Smooth muscle cell (in vitro differentiated cells): Measurements from ENCODE around the gene DOCK4. TPM values are rescaled to one million over a fixed set of nuclear protein-coding genes. Genes with fewer than 3 reads are reported as not detected.

ENCODE experiments used
- DNase-seq: peaks from one replicate; lab custom pipeline; 2025; ENCODE audit not compliant: unreplicated experiment; lab: John Stamatoyannopoulos, UW
- H2AFZ ChIP-seq: fragments of 200-600 bp; sonication (generic); 2 replicates; pipeline ENCODE4 v1.6.0; 2016; ENCODE audit warnings: antibody characterized with exemption, low read depth, mild to moderate bottlenecking
- H3F3A ChIP-seq: fragments of 200-600 bp; sonication (generic); 2 replicates; pipeline ENCODE4 v1.6.0; 2017; ENCODE audit warnings: antibody characterized with exemption, low read depth
- H3K27ac ChIP-seq: fragments of 200-600 bp; sonication (generic); 2 replicates; pipeline ENCODE4 v1.5.1; 2016; ENCODE audit warnings: low read depth, mild to moderate bottlenecking
- H3K27me3 ChIP-seq: fragments of 200-600 bp; sonication (generic); 2 replicates; pipeline ENCODE4 v1.6.1; 2016; ENCODE audit warnings: low read depth, mild to moderate bottlenecking
- H3K36me3 ChIP-seq: fragments of 200-600 bp; sonication (generic); 2 replicates; pipeline ENCODE4 v1.5.1; 2016; ENCODE audit warnings: low read depth
- H3K4me1 ChIP-seq: fragments of 200-600 bp; sonication (generic); 2 replicates; pipeline ENCODE4 v1.5.1; 2016; ENCODE audit warnings: low read depth
- H3K4me2 ChIP-seq: fragments of 200-600 bp; sonication (generic); 2 replicates; pipeline ENCODE4 v1.6.0; 2016; ENCODE audit warnings: mild to moderate bottlenecking
- H3K4me3 ChIP-seq: fragments of 200-600 bp; sonication (generic); 2 replicates; pipeline ENCODE4 v1.5.1; 2016; ENCODE audit warnings: mild to moderate bottlenecking
- H3K79me2 ChIP-seq: fragments of 200-600 bp; sonication (generic); 2 replicates; pipeline ENCODE4 v1.6.0; 2016; ENCODE audit warnings: low read depth, mild to moderate bottlenecking
- H3K9ac ChIP-seq: fragments of 200-600 bp; sonication (generic); 2 replicates; pipeline ENCODE4 v1.6.0; 2016; ENCODE audit warnings: low read depth
- H3K9me3 ChIP-seq: fragments of 200-600 bp; sonication (generic); replicated peaks from 2 replicates; pipeline ENCODE4 v1.5.1; 2016; ENCODE audit warnings: low read depth
- H4K20me1 ChIP-seq: fragments of 200-600 bp; sonication (generic); 2 replicates; pipeline ENCODE4 v1.6.0; 2016; ENCODE audit warnings: low read depth
- CTCF ChIP-seq: fragments of 200-600 bp; sonication (generic); IDR thresholded peaks from 2 replicates; pipeline ENCODE4 v1.5.1; 2017; ENCODE audit warnings: borderline replicate concordance, mild to moderate bottlenecking, antibody characterized with exemption; ENCODE audit not compliant: insufficient read depth, poor library complexity, severe bottlenecking
- WGBS: methylation state at CpG from one replicate; pipeline ENCODE4 v1.1.7; 2016; ENCODE audit warnings: low lambda C conversion rate; 5-methylcytosine and 5-hydroxymethylcytosine counted together
- polyA plus RNA-seq: library from polyadenylated mRNA; unstranded; fragments of >200 nt; fragmentation: Nextera tagmentation; extraction: Ambion mirVana; gene quantifications from 2 replicates; pipeline ENCODE4 v1.2.1, GENCODE V29; 2016
- total RNA-seq: library from RNA; depleted of rRNA; stranded (reverse); fragments of >200 nt; gene quantifications from 2 replicates; pipeline ENCODE4 v1.2.3, GENCODE V29; 2014

DOCK4 gene
- total and polyA plus RNA-seq, 2 experiments from 2014 or later = 7.4 to 20.5 TPM

- no peaks in the 10 kb centered on the region for H3K27me3 ChIP-seq
- TF ChIP-seq CTCF = no peak
- no peaks in the 10 kb centered on the region for H3K4me1 ChIP-seq
- no peaks in the 10 kb centered on the region for H3K9me3 ChIP-seq
- H2AFZ ChIP-seq = no peak overlapping the region
- no peaks in the 10 kb centered on the region for H4K20me1 ChIP-seq
- H3K79me2 ChIP-seq = no peaks in the 10 kb centered on the region
- no peaks in the 10 kb centered on the region for H3F3A ChIP-seq
- H3K4me2 ChIP-seq = no peak overlapping the region
- DNase-seq = no peak
- H3K9ac ChIP-seq = no peak overlapping the region
- H3K36me3 ChIP-seq = no peaks in the 10 kb centered on the region
- no peak overlapping the region for H3K4me3 ChIP-seq
- 95% methylated on average over 4 of the region's 4 CpGs for WGBS
- H3K27ac ChIP-seq = no peak overlapping the region
Measured at GRCh38 chr7:112020800-112021199, 185.4 kb downstream of the DOCK4 start.

GRCh38 chr7:112019932-112020331 is 186.3 kb downstream of the DOCK4 start:
- Histone ChIP-seq H3K4me1 (no peaks in the 10 kb centered on the region), H4K20me1 (no peaks in the 10 kb centered on the region), H3K9me3 (no peaks in the 10 kb centered on the region), H3K4me3 (no peak overlapping the region), H3K27ac (no peak overlapping the region), H3K36me3 (no peaks in the 10 kb centered on the region), H3K79me2 (no peaks in the 10 kb centered on the region), H3K9ac (no peak overlapping the region), H3F3A (no peaks in the 10 kb centered on the region), H2AFZ (no peak overlapping the region), H3K4me2 (no peak overlapping the region), H3K27me3 (no peaks in the 10 kb centered on the region)
- no peak for TF ChIP-seq CTCF
- WGBS = 96% methylated on average over 1 of the region's 1 CpG
- no peak for DNase-seq

- no peaks in the 10 kb centered on the region for H3K79me2 ChIP-seq
- H3K9me3 ChIP-seq = no peaks in the 10 kb centered on the region
- TF ChIP-seq CTCF = no peak
- DNase-seq = no peak
- H3K4me1 ChIP-seq = no peaks in the 10 kb centered on the region
- no peaks in the 10 kb centered on the region for H3K36me3 ChIP-seq
- no peak overlapping the region for H3K4me2 ChIP-seq
- H3K27me3 ChIP-seq = no peaks in the 10 kb centered on the region
- no peaks in the 10 kb centered on the region for H4K20me1 ChIP-seq
- H3K27ac ChIP-seq = no peak overlapping the region
- H3K9ac ChIP-seq = no peak overlapping the region
- no peak overlapping the region for H3K4me3 ChIP-seq
- no peak overlapping the region for H2AFZ ChIP-seq
- H3F3A ChIP-seq = no peaks in the 10 kb centered on the region
Measured at GRCh38 chr7:112018305-112019030, 187.7 kb downstream of the DOCK4 start.

- no peak for TF ChIP-seq CTCF
- Histone ChIP-seq H3K9ac (no peak overlapping the region), H4K20me1 (no peaks in the 10 kb centered on the region), H3K9me3 (no peaks in the 10 kb centered on the region), H3K36me3 (no peaks in the 10 kb centered on the region), H3K27me3 (no peaks in the 10 kb centered on the region), H2AFZ (no peak overlapping the region), H3K27ac (no peak overlapping the region), H3F3A (no peaks in the 10 kb centered on the region), H3K4me3 (no peak overlapping the region), H3K79me2 (no peaks in the 10 kb centered on the region), H3K4me1 (peaks cover 12% of the 10 kb centered on the region), H3K4me2 (no peak overlapping the region)
- WGBS = 89% methylated on average over 3 of the region's 3 CpGs
- DNase-seq = no peak
Measured at GRCh38 chr7:112015146-112015545, 191.1 kb downstream of the DOCK4 start.
